ENCODE data around the gene CMTM7. TPM values are rescaled to one million over a fixed set of nuclear protein-coding genes. Genes with fewer than 3 reads are reported as not detected.
"Not testable (repeated sequence)": the region's sequence is repeated elsewhere in the genome, so short reads cannot be mapped to it uniquely, and the experiment has no call there.

CMTM7 gene
- total RNA-seq, 1 donor from 2014 or later, result 40.7 TPM

GRCh38 chr3:32383136-32383711 is 8.4 kb upstream of the CMTM7 start:
- Histone ChIP-seq H3K27me3 (ENCODE audit: control insufficient read depth, insufficient read depth, low read length) (no peaks in the 10 kb centered on the region), H3K36me3 (ENCODE audit: control insufficient read depth, insufficient read depth, low read length) (no peaks in the 10 kb centered on the region), H3K4me3 (ENCODE audit: low read depth, low read length) (no peak overlapping the region)
- no peak for DNase-seq (ENCODE audit: low read depth)
- TF ChIP-seq CTCF (IDR thresholded peaks at IDR 0.05; ENCODE audit: insufficient read depth, low read length, poor library complexity, severe bottlenecking), result no peak

- no peak overlapping the region for H3K4me3 ChIP-seq (ENCODE audit: low read depth, low read length)
- H3K27me3 ChIP-seq (ENCODE audit: control insufficient read depth, insufficient read depth, low read length), result no peaks in the 10 kb centered on the region
- no peaks in the 10 kb centered on the region for H3K36me3 ChIP-seq (ENCODE audit: control insufficient read depth, insufficient read depth, low read length)
- peak; percentile 78 for DNase-seq (ENCODE audit: low read depth)
- TF ChIP-seq CTCF (IDR thresholded peaks at IDR 0.05; ENCODE audit: insufficient read depth, low read length, poor library complexity, severe bottlenecking), result no peak
Observed at GRCh38 chr3:32384938-32385337, 6.7 kb upstream of the CMTM7 start.

- no peak for DNase-seq (ENCODE audit: low read depth)
- TF ChIP-seq CTCF (IDR thresholded peaks at IDR 0.05; ENCODE audit: insufficient read depth, low read length, poor library complexity, severe bottlenecking), result no peak
- Histone ChIP-seq H3K27me3 (ENCODE audit: control insufficient read depth, insufficient read depth, low read length) (no peaks in the 10 kb centered on the region), H3K36me3 (ENCODE audit: control insufficient read depth, insufficient read depth, low read length) (no peaks in the 10 kb centered on the region), H3K4me3 (ENCODE audit: low read depth, low read length) (no peak overlapping the region)
Observed at GRCh38 chr3:32387512-32387911, 4.1 kb upstream of the CMTM7 start.

- not testable (repeated sequence) for H3K4me3 ChIP-seq (ENCODE audit: low read depth, low read length); H3K27me3 ChIP-seq (ENCODE audit: control insufficient read depth, insufficient read depth, low read length); DNase-seq (ENCODE audit: low read depth); H3K36me3 ChIP-seq (ENCODE audit: control insufficient read depth, insufficient read depth, low read length)
Observed at GRCh38 chr3:32389577-32389976, 2.1 kb upstream of the CMTM7 start.

- DNase-seq (ENCODE audit: low read depth), result no peak
- TF ChIP-seq CTCF (IDR thresholded peaks at IDR 0.05; ENCODE audit: insufficient read depth, low read length, poor library complexity, severe bottlenecking), result no peak
- Histone ChIP-seq H3K36me3 (ENCODE audit: control insufficient read depth, insufficient read depth, low read length) (no peaks in the 10 kb centered on the region), H3K27me3 (ENCODE audit: control insufficient read depth, insufficient read depth, low read length) (no peaks in the 10 kb centered on the region), H3K4me3 (ENCODE audit: low read depth, low read length) (peak overlapping the region; percentile 88)
Observed at GRCh38 chr3:32392536-32393302, 1.1 kb downstream of the CMTM7 start.

- TF ChIP-seq CTCF (IDR thresholded peaks at IDR 0.05; ENCODE audit: insufficient read depth, low read length, poor library complexity, severe bottlenecking), result no peak
- Histone ChIP-seq H3K36me3 (ENCODE audit: control insufficient read depth, insufficient read depth, low read length) (no peaks in the 10 kb centered on the region), H3K27me3 (ENCODE audit: control insufficient read depth, insufficient read depth, low read length) (no peaks in the 10 kb centered on the region), H3K4me3 (ENCODE audit: low read depth, low read length) (no peak overlapping the region)
- DNase-seq (ENCODE audit: low read depth), result no peak
Observed at GRCh38 chr3:32395496-32395895, 3.8 kb downstream of the CMTM7 start.
